Measurements from ENCODE around the gene PTPRN2. TPM values are rescaled to one million over a fixed set of nuclear protein-coding genes. Genes with fewer than 3 reads are reported as not detected.

Gene PTPRN2
- polyA plus RNA-seq, 1 experiment = 0.02 TPM

DNA sequence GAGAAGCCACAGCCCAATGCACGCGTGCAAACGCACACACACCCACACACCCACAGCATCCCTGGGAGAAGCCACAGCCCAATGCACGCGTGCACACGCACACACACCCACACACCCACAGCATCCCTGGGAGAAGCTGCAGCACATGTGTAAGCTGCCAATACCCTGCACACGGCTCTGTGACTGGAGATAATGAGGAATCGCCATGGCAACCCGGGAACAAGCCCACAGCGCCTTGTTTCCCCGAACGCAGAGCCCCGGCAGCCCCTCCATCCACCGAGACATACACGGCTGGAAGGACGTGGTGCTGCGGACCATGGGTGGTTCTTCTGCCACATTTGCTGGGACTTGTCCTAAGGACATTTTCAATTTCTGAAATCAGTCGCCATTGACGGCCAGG lies 221.3 kb downstream of the PTPRN2 start:
- Histone ChIP-seq H3K9me3 (ENCODE audit: control insufficient read depth, insufficient read depth, low read length) (peaks cover 84% of the 10 kb centered on the region), H3K27me3 (ENCODE audit: control insufficient read depth, insufficient read depth, low read length) (no peaks in the 10 kb centered on the region), H3K27ac (ENCODE audit: low read depth, low read length) (no peak overlapping the region), H3K4me3 (ENCODE audit: low read depth, low read length) (no peak overlapping the region)
- TF ChIP-seq, protein P1, sequence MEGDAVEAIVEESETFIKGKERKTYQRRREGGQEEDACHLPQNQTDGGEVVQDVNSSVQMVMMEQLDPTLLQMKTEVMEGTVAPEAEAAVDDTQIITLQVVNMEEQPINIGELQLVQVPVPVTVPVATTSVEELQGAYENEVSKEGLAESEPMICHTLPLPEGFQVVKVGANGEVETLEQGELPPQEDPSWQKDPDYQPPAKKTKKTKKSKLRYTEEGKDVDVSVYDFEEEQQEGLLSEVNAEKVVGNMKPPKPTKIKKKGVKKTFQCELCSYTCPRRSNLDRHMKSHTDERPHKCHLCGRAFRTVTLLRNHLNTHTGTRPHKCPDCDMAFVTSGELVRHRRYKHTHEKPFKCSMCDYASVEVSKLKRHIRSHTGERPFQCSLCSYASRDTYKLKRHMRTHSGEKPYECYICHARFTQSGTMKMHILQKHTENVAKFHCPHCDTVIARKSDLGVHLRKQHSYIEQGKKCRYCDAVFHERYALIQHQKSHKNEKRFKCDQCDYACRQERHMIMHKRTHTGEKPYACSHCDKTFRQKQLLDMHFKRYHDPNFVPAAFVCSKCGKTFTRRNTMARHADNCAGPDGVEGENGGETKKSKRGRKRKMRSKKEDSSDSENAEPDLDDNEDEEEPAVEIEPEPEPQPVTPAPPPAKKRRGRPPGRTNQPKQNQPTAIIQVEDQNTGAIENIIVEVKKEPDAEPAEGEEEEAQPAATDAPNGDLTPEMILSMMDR (IDR thresholded peaks at IDR 0.05; ENCODE audit: low read depth, low read length) = no peak
- CTCF ChIA-PET = no interaction called here
- no peak for DNase-seq (ENCODE audit: low read depth, low spot score)
- POLR2A ChIA-PET = no interaction called here

GRCh38 chr7:158365267-158365666 lies 222.4 kb downstream of the PTPRN2 start:
- DNase-seq (ENCODE audit: low read depth, low spot score) = no peak
- POLR2A ChIA-PET = no interaction called here
- CTCF ChIA-PET = no interaction called here
- H3K27me3 ChIP-seq (ENCODE audit: control insufficient read depth, insufficient read depth, low read length) = no peaks in the 10 kb centered on the region
- TF ChIP-seq, protein P1 (IDR thresholded peaks at IDR 0.05; ENCODE audit: low read depth, low read length) = no peak
- peaks cover 89% of the 10 kb centered on the region for H3K9me3 ChIP-seq (ENCODE audit: control insufficient read depth, insufficient read depth, low read length)
- H3K27ac ChIP-seq (ENCODE audit: low read depth, low read length) = no peak overlapping the region
- H3K4me3 ChIP-seq (ENCODE audit: low read depth, low read length) = no peak overlapping the region

- DNase-seq (ENCODE audit: low read depth, low spot score) = no peak
- CTCF ChIA-PET = no interaction called here
- POLR2A ChIA-PET = no interaction called here
- peaks cover 87% of the 10 kb centered on the region for H3K9me3 ChIP-seq (ENCODE audit: control insufficient read depth, insufficient read depth, low read length)
- no peak overlapping the region for H3K4me3 ChIP-seq (ENCODE audit: low read depth, low read length)
- TF ChIP-seq, protein P1 (IDR thresholded peaks at IDR 0.05; ENCODE audit: low read depth, low read length) = no peak
- H3K27ac ChIP-seq (ENCODE audit: low read depth, low read length) = no peak overlapping the region
- no peaks in the 10 kb centered on the region for H3K27me3 ChIP-seq (ENCODE audit: control insufficient read depth, insufficient read depth, low read length)
These were observed 223.2 kb downstream of the PTPRN2 start for GRCh38 chr7:158364451-158364850.

DNA sequence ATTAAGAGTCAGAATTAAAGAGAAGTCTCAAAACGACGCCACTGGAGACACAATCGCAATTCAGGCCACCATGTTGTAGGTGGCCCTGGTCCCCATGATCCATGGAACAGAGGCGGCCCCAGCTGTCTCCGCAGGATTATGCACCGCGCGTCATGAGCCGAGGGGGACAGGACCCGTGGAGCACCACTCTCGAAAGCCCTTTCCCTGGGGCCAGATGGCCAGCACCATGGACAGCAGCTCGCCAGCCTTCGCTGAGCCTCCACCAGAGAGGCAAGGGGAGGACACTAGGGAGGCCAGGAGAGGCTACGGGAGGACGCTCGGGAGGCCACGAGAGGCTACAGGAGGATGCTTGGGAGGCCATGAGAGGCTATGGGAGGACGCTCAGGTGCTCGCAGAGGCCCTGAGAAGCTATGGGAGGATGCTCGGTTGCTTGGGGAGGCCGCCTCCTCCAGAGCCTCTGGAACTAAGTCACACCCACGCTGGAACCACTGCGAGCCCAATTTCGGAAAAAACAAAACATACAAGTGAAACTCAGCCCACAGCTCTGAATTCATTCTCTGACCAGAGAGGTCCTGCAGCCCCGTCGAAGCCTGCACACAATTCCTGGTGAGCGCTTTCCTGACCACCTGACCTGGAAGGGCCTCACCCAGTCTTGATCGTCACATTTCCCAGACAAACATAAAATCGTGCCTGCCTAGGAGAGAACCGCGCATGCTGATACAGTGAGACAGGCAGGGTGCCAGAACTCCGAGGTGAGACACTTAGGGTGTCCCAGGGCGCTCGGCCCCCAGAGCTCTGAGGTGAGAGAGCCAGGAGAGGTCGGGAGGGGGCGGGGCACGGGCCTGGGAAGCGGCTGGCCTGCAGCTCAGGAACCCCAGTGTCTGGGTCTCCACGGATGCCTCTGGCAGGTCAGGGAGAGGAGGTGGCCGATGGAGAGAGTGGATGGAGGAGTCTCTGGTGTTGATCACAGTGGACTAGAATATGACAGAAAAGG lies 224.4 kb downstream of the PTPRN2 start:
- CTCF ChIA-PET = no interaction called here
- H3K27ac ChIP-seq (ENCODE audit: low read depth, low read length) = no peak overlapping the region
- H3K4me3 ChIP-seq (ENCODE audit: low read depth, low read length) = no peak overlapping the region
- H3K27me3 ChIP-seq (ENCODE audit: control insufficient read depth, insufficient read depth, low read length) = no peaks in the 10 kb centered on the region
- peaks cover 89% of the 10 kb centered on the region for H3K9me3 ChIP-seq (ENCODE audit: control insufficient read depth, insufficient read depth, low read length)
- DNase-seq (ENCODE audit: low read depth, low spot score) = no peak
- POLR2A ChIA-PET = no interaction called here
- TF ChIP-seq, protein P1 (IDR thresholded peaks at IDR 0.05; ENCODE audit: low read depth, low read length) = no peak

DNA sequence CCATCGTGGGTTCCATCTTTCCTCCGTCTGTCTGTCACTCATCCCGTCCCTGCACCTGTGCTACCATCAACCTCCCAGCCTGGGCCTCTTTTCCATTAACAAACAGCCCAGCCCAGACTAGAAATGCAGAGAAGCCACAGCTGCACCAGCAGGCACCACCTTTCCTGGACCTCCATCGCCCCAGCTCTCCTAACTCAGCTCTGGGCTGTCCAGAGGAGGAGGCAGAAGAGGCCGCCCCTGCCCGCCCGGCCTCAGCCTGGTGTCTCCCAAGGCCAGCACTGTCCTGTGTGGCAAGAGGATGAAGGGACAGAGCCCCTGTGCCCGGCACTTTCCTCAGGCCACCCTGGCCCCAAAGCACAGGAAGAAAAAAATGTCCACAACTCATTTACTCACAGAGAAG lies 225.6 kb downstream of the PTPRN2 start:
- TF ChIP-seq, protein P1 (IDR thresholded peaks at IDR 0.05; ENCODE audit: low read depth, low read length) = no peak
- Histone ChIP-seq H3K27ac (ENCODE audit: low read depth, low read length) (no peak overlapping the region), H3K9me3 (ENCODE audit: control insufficient read depth, insufficient read depth, low read length) (peaks cover 91% of the 10 kb centered on the region), H3K4me3 (ENCODE audit: low read depth, low read length) (no peak overlapping the region), H3K27me3 (ENCODE audit: control insufficient read depth, insufficient read depth, low read length) (no peaks in the 10 kb centered on the region)
- ChIA-PET CTCF (no interaction called here), POLR2A (no interaction called here)
- DNase-seq (ENCODE audit: low read depth, low spot score) = no peak
